ENCODE results near the gene MAD1L1.
"Not testable (repeated sequence)": the region's sequence is repeated elsewhere in the genome, so short reads cannot be mapped to it uniquely, and the experiment has no call there.

The MAD1L1 gene

DNA sequence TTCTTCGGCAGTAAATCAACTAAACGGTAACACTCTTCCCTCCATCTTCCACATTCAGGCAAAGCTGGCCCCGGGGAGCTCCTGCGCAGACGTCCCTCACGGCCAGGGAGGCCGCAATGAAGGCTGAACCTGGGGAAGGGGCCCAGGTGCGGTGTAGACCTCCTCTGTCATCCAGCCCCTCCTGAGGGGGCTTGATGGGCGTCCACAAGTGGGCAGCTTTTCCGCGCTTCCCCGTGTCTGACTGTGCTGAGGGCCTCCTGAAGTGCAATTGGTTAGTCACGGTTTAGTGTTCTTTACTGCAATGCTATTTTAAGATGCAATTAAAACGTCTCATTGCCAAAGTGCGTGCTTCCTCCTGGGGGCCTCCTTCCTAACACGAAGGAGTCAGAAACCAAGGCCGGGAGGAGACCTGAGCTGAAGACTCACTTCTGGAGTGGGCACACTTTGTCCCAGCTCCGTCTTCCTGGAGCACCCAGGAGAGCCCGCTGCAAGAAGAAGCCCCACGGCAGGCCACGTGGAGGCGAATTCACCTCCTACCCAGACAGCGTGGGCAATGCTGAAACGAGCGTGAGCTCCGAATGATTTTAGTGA is 389.4 kb downstream of the MAD1L1 start:
- H3K27ac ChIP-seq: no peak overlapping the region
- no peak for DNase-seq (ENCODE audit: low spot score)
- CTCF ChIA-PET: interaction anchor here (0.6 kb wide), 1 partner anchor 56 kb away, joined by 3 read pairs; no protein-coding TSS in a partner anchor

DNA sequence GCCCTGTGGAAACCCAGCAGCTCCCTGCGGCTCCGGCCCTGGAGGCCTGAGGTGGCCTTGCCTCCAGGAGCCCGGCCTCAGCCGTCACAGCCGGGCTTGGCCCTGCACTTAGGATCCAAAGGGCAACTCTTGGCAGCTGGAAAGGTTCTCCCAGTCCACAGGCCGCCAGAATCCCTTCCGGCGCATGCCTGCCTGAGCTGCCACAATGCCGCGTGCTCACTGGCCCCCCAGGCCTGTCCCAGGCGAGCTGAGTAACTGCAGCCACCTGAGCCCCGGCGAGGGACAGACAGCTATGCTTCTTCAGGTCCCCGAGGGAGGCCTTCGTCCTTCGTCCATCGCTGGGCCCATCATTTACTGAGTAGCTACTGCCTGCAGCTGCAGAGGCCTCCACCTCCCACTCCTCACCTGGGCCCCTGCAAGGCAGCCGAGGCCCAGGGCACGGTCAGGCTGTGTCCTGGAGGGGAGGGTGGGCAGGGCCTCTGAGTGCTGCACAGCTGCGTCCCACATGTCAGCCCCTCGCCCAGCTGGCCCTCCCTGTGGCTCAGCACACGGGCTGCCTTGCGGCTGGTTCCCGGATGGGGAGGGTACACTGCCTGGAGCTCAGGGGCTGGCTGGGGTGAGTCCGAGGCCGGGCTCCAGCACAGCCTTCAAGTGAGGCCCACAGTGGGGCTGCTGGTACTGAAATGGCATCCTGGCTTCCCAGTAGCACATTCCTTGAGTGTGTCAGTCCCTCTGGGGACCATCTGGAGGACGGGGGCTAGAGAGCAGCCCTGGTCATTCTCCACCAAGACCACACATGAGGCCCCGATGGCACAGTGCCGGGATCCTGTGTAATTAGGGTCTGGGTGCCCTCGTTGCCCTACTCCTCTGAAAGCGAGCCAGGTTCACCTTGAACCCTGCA is 390.2 kb downstream of the MAD1L1 start:
- TF ChIP-seq, protein P1, sequence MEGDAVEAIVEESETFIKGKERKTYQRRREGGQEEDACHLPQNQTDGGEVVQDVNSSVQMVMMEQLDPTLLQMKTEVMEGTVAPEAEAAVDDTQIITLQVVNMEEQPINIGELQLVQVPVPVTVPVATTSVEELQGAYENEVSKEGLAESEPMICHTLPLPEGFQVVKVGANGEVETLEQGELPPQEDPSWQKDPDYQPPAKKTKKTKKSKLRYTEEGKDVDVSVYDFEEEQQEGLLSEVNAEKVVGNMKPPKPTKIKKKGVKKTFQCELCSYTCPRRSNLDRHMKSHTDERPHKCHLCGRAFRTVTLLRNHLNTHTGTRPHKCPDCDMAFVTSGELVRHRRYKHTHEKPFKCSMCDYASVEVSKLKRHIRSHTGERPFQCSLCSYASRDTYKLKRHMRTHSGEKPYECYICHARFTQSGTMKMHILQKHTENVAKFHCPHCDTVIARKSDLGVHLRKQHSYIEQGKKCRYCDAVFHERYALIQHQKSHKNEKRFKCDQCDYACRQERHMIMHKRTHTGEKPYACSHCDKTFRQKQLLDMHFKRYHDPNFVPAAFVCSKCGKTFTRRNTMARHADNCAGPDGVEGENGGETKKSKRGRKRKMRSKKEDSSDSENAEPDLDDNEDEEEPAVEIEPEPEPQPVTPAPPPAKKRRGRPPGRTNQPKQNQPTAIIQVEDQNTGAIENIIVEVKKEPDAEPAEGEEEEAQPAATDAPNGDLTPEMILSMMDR (conservative IDR thresholded peaks at IDR 0.05; ENCODE audit: low read depth): no peak
- DNase-seq (ENCODE audit: low spot score): no peak
- H3K27ac ChIP-seq: no peak overlapping the region
- ChIA-PET CTCF (interaction anchor here (0.6 kb wide), 1 partner anchor 55 kb away, joined by 3 read pairs; no protein-coding TSS in a partner anchor), POLR2A (ENCODE audit: low non-redundant PET) (no interaction called here)

More for the DNA sequence above, 389.4 kb downstream of the MAD1L1 start:
- POLR2A ChIA-PET (ENCODE audit: low non-redundant PET): no interaction called here
- TF ChIP-seq, protein P1 (conservative IDR thresholded peaks at IDR 0.05; ENCODE audit: low read depth): no peak

DNA sequence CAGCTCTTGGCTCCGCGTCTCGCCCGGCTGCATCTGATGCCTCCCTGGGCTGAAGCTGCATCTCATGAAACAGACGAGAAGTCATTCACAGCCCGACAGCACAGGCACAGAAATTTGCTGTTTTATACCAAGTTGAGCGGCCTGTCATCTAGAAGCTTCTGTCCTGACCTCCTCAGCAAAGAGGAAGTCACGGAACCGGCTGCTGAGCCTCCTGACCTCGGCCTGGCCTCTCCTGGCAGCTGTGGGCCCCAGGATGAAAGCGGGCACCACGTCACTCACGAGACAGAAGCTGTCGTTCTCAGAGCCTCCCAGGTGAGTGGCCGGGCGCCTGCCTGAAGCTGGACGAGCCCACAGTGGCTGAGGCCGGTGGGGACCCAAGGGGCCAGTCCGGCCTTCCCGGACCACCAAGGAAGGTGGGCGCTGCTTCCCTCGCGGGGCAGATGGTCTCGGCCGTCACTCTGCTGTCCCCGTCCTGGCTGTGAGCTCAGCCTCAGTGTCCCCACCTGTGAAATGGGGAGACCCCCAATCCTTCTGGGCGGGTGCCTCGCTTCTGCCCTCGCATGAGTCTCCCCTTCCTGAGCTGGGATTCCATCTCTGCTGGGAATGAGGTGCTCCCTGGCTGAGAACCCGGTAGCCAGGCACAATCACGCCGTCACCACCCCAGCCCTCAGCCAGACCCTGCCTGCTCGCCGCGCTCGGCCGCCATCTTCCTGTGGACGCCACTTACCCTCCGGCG is 391.3 kb downstream of the MAD1L1 start:
- DNase-seq (ENCODE audit: low spot score); H3K27ac ChIP-seq; POLR2A ChIA-PET (ENCODE audit: low non-redundant PET): not testable (repeated sequence)
- CTCF ChIA-PET: interaction anchor here (0.6 kb wide), 1 partner anchor 38 kb away, joined by 4 read pairs; no protein-coding TSS in a partner anchor

DNA sequence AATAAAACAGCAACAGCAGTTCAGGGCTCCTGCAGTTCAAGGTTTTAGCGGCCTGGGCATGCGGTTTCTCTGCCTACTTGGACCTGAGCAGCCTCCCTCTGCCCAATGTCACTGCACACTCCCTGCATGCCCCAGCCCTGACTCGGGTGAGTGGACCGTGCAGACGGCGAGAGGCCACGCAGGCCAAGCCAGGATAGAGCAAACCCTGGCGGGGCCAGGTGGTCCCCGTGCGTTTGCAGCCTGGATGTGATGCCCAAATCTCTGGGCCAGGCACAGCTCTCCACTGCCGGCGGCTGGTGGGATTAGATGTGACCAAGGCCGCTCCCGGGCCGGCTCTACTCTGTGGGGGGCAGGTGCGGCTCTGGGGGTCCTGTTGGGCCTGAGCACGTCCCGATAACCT is 392.0 kb downstream of the MAD1L1 start:
- H3K27ac ChIP-seq; POLR2A ChIA-PET (ENCODE audit: low non-redundant PET); DNase-seq (ENCODE audit: low spot score): not testable (repeated sequence)
- CTCF ChIA-PET: interaction anchor here (0.6 kb wide), 1 partner anchor 39 kb away, joined by 4 read pairs; no protein-coding TSS in a partner anchor

DNA sequence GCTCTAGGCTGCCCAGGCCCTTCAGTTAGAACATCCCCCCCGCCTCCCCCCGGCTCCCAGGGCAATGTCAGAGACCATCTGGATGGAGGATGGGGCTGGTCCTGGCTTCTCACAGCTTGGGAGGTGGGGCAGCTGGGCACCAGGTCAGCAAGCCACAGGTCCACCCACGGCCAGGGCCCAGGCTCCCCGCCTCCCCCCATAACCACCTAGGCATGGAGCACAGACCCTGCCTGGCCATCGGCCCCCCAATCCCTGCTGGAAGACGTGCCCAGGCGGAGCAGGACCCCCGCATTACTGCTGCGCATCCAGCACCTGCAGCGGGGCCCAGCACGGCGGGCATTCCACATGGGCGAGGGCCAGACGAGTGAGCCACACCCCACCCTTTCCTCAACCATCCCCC is 393.0 kb downstream of the MAD1L1 start:
- TF ChIP-seq, protein P1 (conservative IDR thresholded peaks at IDR 0.05; ENCODE audit: low read depth): no peak
- ChIA-PET POLR2A (ENCODE audit: low non-redundant PET) (no interaction called here), CTCF (no interaction called here)

DNA sequence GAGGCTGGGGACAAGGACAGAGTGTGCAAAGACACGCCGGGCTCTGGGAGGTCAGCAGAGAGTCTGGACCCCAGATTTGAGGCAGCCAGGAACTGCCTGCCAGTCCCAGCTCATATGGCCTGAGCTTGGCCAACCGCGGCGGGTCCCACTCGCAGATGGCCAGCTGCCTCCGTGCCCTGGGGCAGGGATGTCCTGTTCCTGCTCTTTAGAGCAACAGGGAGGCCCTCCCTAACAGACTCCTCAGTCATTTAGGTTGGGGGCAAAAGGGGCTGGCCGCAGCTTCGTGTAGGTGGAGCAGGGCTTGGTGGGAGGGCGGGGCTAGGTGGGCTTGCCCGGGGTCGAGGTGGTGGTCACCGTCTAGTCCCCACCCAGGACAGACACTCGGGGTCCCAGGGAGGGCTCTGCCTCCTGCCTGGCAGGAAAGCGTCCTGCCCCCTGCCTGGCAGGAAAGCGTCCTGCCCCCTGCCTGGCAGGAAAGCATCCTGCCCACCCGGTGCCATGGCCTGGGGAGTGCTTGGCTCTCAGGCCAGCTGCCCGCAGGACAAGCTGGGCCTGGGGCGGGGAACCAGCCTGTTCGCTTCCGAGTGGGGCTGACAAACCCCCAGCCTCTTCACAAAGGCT is 393.7 kb downstream of the MAD1L1 start:
- H3K27ac ChIP-seq; DNase-seq (ENCODE audit: low spot score); POLR2A ChIA-PET (ENCODE audit: low non-redundant PET); CTCF ChIA-PET: not testable (repeated sequence)

More for the DNA sequence above, 393.0 kb downstream of the MAD1L1 start:
- H3K27ac ChIP-seq: no peak overlapping the region
- no peak for DNase-seq (ENCODE audit: low spot score)

DNA sequence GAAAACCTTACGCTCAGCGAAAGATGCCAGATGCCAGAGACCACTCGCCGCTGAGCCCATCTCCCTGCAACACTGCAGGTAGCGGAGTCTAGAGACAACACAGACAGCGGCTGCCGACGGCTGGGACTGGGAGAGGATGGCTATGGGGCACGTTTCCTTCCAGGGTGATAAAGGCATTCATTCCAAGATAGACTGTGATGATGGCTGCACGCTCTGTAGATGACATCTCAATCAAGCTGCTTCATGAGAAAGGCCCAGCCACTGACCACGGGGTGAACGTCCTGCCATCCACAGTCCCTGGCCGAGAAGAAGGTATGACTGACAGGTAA is 394.2 kb downstream of the MAD1L1 start:
- H3K27ac ChIP-seq; CTCF ChIA-PET; DNase-seq (ENCODE audit: low spot score); POLR2A ChIA-PET (ENCODE audit: low non-redundant PET): not testable (repeated sequence)

DNA sequence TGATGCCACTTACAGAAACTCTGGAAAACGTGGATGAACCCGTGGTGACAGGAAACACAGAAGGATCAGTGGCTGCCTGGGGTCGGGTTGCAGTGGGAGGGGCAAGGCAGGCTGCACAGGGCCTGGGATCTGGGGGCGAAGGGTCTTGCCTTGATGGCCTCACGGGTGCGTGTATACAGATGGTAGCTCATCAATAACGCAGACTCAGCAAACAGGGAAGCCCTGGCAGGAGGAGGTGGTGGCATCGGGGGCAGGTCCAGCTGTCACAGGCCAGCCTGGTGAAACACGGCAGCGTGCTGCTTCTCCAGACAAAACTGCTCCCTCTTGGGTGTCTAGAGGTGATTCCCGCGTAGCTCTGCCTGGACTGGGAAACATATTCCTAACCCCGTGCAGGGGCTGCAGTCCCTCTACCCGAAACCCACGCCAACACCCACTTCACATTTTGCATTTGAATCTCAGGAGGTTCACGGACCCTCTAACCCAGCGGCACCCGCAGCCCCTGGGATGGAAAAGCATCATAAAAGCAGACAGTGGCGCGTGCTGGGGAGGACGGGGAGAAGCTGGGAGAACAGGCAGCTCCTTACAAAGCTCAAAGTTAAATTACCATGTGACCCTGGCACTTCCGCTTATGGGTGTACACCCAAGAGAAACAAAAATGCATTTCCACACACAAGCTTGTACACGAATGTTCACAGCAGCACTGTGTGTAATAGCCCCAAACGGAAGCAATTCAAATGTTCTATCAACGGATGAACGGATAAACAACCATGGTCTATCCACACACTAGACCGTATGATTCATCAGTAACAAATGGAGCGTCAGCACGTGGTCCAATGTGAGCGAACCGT is 394.8 kb downstream of the MAD1L1 start:
- H3K27ac ChIP-seq; DNase-seq (ENCODE audit: low spot score); POLR2A ChIA-PET (ENCODE audit: low non-redundant PET); CTCF ChIA-PET: not testable (repeated sequence)

DNA sequence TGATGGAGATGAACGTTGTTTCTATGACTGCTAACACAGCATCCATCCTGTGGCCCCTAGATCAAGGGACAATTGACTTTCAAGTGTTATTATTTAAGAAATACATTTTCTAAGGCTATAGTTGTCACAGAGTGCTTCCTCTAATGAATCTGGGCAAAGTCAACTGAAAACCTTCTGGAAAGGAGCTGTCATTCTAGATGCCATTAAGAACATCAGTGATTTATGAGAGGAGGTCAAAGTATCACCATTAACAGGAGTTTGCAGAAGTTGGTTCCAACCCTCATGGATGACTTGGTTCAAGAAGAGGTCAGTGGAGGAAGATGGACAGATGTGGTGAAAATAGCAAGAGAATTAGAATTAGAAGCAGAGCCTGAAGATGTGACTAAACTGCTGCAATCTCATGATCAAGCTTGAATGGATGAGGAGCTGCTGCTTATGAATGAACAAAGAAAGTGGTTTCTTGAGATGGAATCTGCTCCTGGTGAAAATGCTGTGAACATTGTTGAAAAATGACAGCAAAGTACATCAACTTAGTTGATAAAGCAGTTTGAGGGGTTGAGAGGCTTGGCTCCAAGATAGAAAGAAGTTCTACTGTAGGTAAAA is 400.7 kb downstream of the MAD1L1 start:
- H3K27ac ChIP-seq; CTCF ChIA-PET; DNase-seq (ENCODE audit: low spot score); POLR2A ChIA-PET (ENCODE audit: low non-redundant PET): not testable (repeated sequence)

DNA sequence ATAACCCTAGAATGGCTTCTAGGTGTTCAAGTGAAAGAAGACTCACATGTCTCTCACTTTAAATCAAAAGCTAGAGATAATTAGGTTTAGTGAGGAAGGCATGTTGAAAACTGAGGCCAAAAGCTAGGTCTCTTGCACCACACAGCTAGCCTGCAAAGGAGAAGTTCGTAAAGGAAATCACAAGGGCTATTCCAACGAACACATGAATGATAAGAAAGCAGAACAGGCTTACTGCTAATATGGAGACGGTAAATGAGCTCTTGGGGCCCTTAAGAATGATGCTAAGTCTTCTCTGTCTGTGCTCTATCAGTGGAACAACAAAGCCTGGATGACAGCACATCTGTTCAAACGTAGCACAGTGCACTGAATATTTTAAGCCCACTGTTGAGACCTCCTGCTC is 401.3 kb downstream of the MAD1L1 start:
- DNase-seq (ENCODE audit: low spot score); CTCF ChIA-PET; POLR2A ChIA-PET (ENCODE audit: low non-redundant PET); H3K27ac ChIP-seq: not testable (repeated sequence)

DNA sequence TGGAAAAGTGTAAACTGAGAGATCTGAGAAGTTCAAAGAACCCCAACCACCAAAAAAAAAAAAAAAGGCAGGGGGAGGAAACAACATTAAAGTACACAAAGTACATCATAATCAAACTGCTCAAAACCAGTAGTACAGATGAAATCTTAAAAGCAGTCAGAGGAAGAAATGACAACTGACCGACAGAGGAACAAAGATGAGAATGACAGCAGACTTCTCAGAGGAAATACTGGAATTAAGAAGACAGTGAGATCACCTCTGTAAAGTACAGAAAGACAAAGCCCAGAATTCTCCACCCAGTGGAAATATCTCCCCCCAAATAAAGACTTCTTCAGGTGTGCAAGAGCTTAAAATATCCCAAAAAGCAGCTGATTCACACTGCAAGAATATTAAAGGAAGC is 403.1 kb downstream of the MAD1L1 start:
- H3K27ac ChIP-seq; CTCF ChIA-PET; POLR2A ChIA-PET (ENCODE audit: low non-redundant PET); DNase-seq (ENCODE audit: low spot score): not testable (repeated sequence)

All from RWPE1 (cell line).